HG02610 (cell line): Measurements from ENCODE around the gene RPL10.
A peak's percentile ranks its signal among the peaks of the same experiment; 100 is the strongest.

Source experiments
- ATAC-seq: cut with Tn5 transposase; IDR thresholded peaks from one replicate; pipeline ENCODE4 v1.9.1; 2021; ENCODE audit warnings: mild to moderate bottlenecking, moderate library complexity; ENCODE audit not compliant: unreplicated experiment

RPL10 gene

DNA sequence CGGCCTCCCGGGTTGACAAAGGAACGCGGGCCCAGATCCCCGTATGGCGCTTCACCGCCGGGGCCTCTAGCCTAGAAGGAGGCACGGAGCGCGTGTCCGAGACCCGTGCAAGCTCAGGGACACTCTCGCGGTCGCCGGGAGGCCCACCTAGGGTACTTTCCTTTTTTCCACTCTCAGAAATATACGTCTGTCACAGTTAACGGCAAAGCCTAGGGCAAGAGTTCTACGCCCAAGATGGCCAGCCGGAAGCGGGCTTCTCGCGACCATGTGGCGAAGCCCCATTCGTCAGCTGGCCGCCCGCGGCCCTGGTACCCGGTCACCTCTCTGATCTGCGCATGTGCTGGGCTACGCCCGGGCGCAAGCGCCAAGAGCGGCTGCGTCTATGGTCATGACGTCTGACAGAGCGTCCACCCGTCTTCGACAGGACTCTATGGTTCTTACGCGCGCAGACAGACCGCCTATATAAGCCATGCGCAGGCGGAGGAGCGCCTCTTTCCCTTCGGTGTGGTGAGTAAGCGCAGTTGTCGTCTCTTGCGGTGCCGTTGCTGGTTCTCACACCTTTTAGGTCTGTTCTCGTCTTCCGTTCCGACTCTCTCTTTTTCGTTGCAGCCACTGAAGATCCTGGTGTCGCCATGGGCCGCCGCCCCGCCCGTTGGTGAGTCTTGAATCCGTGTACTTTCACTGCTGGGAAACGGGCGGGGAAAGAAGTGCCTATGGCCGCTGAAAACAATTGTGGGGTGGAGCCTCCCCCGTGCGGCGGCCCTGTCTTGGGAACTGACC is at the start of gene RPL10:
Gene RPL10, plus strand, starts transcription at position 490 of the 780 bp plus-strand sequence. Its CDS starts 143 bp downstream, at position 633.
- ATAC-seq: peak; percentile 72

GRCh38 chrX:154348646-154349358 is 49.4 kb upstream of the RPL10 start:
- no peak for ATAC-seq

- ATAC-seq: no peak
These were observed 48.7 kb upstream of the RPL10 start for GRCh38 chrX:154349359-154349935.

DNA sequence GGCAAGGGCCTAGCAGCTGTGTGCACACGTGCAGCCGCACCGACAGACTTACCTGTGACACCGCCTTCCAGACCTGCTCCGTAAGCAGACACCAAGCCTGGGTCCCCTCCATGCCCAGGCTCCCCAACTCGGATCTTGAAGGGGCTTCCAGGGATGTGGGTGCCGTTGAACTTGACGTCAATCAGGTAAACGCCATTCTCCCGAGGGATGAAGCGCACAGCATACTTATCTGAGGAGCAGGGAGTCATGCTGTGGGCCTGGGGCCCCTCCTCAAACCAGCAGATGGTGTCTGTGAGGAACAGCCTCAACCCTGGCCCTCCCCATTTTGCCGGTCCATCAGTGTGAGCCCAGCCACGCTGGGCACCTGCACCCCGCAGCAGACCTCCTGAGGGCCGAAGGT is 48.2 kb upstream of the RPL10 start:
- no peak for ATAC-seq

DNA sequence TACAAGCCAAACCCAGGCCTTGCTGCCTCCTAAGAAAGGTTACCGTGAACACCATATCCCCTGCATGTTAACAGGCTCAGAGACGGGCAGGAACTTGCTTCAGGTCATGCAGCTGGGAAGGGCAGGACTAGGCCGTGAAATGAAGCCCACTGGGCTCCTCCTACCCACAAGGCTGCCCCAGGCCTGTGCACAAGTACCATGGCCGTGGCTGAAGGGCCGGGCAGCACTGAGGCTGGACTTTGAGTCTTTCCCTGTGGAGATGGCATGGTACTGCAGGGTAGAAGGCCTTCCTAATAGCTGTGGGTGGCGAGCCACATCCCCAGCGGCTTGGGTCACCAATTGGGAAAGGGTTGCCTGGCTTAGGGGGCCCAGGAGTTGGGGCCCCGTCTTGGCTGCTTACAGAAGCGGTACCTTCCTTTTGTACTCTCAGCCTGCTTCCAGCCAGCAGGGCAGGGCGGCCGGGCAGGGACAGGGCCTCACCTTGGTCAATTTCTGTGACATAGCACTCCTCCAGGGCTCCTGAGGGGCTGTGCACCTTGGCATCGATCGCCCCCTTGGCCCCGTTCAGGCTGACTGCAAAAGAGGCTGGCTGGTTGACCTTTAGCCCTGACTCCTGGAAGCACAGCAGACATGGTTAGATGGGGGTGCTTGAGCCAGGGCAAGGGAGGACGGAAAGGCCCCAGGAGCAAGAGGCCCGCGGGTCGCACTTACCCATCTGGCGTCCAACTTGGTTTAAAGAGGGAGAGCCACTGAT is 47.6 kb upstream of the RPL10 start:
- ATAC-seq: no peak

DNA sequence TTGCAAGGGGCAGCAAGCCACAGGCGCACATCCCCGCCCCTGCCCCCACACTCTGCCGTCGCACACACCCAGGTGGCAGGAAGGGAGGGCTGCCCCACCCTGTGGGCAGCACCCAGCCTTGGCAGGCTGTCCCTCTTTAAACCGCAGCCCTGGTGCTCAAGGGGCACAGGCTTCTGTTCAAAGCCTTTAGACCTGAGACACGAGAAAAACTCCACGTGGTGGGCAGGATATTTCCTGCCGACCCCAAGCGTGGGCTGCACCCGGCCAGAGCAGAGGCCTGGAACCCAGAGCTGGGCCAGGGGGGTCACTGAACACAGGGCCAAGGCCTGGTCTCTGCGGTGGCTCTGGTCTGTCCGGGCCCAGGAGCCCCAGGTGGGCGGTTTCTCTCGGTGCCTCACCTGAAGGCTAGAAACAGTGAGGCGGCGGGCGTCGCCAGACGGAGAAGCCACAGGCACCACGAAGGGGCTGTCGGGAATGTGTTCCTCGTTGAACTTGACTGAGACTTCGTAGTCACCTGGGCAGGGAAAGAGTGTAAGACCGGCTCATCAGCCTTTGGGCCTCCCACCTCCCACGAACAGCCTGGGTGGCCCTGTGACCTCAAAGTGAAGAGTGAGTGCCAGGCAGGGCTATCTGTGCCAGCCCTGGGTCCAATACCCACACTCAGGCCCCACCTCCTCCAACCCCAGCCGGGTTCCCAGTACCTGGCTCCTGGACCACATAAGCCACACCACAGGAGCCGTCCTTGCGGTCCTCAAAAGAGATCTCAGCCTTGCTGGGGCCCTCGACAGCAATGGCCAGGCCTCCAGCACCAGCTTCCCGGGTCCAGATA is 46.8 kb upstream of the RPL10 start:
- ATAC-seq: no peak

DNA sequence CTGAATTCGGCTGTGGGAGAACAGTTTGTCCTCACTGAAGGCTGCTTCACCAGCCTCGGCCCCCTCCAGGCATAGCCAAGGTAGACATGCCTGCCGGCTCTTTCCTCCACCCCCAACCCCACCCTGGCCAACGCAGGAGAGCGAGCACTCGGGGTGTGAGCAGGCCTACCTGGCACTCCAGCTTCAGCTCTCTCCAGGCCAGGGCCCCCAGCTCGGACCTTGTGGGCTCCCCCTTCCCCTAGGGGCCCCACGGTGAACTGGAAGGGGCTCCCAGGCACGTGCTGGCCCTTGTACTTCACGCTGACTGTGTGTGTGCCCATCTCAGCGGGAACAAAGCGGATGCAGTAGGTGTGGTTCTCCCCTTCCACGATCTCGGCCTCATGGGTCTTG is 46.2 kb upstream of the RPL10 start:
- ATAC-seq: no peak

DNA sequence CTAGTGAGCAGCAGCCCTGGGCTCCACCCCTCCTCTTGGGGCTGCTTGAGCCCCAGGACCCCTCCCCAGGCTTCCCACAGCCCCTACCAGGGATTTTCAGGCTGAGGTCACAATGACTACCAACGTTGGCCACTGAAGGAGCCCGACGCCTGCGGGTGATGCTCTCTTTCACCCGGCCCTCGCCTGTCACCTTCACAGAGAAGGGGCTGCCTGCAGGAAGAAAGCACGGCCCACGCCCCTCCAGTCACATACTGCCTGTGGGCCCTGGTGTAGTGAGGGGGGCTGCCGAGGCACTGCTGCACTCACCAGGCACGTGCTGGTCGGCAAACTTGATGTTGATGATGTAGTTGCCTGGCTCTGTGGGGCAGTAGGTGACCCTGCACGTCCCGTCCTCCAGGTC is 45.7 kb upstream of the RPL10 start:
- ATAC-seq: no peak

- no peak for ATAC-seq
These were observed 44.9 kb upstream of the RPL10 start for GRCh38 chrX:154353172-154353843.

- no peak for ATAC-seq
These were observed 44.2 kb upstream of the RPL10 start for GRCh38 chrX:154354013-154354412.

DNA sequence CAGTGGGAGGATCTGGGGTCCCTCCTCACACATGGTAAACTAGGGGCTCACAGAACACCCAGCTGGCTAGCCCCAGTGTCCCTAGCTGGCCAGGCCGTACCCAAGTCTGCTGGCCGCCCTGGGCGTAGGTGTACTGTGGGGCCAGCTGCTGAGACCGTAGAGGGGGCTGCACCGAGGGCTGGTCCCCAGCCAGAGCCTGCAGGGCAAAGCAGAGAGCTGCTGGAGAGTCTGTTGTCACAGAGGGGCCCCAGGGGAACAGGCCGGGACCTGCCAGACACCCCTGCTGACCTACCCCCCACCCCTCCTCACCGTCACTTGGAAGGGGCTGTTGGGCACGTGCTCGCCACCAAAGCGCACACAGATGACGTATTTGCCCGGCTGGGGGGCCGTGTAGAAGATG is 43.7 kb upstream of the RPL10 start:
- ATAC-seq: no peak

- no peak for ATAC-seq
These were observed 42.9 kb upstream of the RPL10 start for GRCh38 chrX:154355094-154355775.

GRCh38 chrX:154355776-154356140 is 42.4 kb upstream of the RPL10 start:
- no peak for ATAC-seq

GRCh38 chrX:154356596-154356995 is 41.6 kb upstream of the RPL10 start:
- ATAC-seq: no peak

GRCh38 chrX:154357205-154357604 is 41.0 kb upstream of the RPL10 start:
- no peak for ATAC-seq

DNA sequence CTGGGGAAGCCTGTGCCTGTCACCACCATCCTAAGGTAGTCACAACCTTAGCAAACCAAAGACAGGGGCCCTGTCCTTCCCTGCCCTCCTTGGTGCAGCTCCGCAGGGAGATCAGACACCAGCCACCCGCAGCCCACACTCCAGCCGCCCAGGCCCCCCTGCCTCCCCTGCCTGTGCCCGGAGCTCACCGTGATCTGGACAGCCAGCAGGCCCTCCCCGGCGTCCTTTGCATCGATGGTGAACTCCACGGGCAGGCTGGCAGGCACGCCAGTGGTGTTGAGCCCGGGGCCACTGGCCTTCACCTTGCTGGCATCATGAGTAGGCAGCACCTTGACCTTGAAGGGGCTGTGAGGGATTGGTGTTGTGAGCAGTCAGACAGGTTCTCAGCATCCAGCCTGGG is 40.2 kb upstream of the RPL10 start:
- no peak for ATAC-seq

GRCh38 chrX:154358829-154359228 is 39.3 kb upstream of the RPL10 start:
- ATAC-seq: no peak

DNA sequence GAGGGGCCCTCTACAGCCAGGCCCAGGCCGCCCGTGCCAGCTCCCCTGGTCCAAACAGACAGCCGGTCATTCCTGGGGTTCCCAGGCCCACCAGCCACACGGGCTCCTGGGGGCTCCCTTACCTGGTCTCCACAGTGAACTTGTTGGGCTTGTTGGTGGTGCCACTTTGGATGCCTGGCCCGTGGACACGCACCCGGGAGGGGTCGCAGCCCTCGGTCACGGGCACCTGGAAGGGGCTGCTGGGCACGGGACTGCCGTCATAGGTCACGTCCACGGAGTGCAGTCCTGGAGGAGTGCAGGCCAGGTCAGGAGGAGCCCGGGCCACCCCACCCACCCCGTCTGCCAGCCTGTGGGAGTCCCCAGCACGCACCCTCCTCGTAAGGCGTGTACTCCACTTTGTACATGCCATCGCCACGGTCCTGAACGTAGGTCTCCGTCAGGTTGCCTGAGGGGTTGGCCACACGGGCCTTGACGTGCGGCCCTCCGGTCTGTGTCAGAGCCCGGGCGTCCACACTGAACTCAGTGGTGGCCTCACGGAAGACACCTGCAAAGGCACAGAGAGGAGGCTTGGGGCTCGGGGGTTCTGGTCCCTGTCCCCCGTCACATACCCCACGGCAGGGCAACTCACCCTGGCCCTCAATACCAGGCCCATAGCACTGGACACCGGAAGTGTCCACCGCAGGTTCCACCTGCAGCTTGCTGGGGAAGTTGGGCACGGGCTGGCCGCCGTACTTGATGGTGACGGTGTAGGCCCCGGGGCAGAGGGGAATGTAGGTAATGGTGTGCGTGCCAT is 38.6 kb upstream of the RPL10 start:
- ATAC-seq: no peak
